Stimulated activated CD4-positive, alpha-beta T cell treated with anti-CD3 and anti-CD28 coated beads, TNF-alpha, amount 100 ng/mL, for 1 hour (primary cell): ENCODE data around the gene PDLIM5.
"Not testable (repeated sequence)": the region's sequence is repeated elsewhere in the genome, so short reads cannot be mapped to it uniquely, and the experiment has no call there.

Experiments used
- DNase-seq, 3 donors: peaks; one replicate each; pipeline ENCODE4 v3.0.0-alpha.2; 2020; ENCODE audit warnings: low read depth in 3 of 3, low spot score in 1 of 3

Gene PDLIM5

GRCh38 chr4:94639298-94639697 lies 187.6 kb downstream of the PDLIM5 start:
- DNase-seq: no peak

GRCh38 chr4:94640151-94640550 lies 188.4 kb downstream of the PDLIM5 start:
- no peak for DNase-seq

- no peak for DNase-seq
Measured at GRCh38 chr4:94641702-94642560, 190.2 kb downstream of the PDLIM5 start.

GRCh38 chr4:94642561-94642866 lies 190.8 kb downstream of the PDLIM5 start:
- no peak for DNase-seq

GRCh38 chr4:94648699-94649098 lies 197.0 kb downstream of the PDLIM5 start:
- no peak for DNase-seq

- no peak for DNase-seq
Measured at GRCh38 chr4:94649381-94650133, 197.8 kb downstream of the PDLIM5 start.

GRCh38 chr4:94650134-94650495 lies 198.4 kb downstream of the PDLIM5 start:
- no peak for DNase-seq

GRCh38 chr4:94650690-94651089 lies 198.9 kb downstream of the PDLIM5 start:
- no peak for DNase-seq

GRCh38 chr4:94653095-94653649 lies 201.4 kb downstream of the PDLIM5 start:
- DNase-seq: no peak

- no peak for DNase-seq
Measured at GRCh38 chr4:94653984-94654609, 202.4 kb downstream of the PDLIM5 start.

- DNase-seq: no peak
Measured at GRCh38 chr4:94654714-94655113, 203.0 kb downstream of the PDLIM5 start.

- DNase-seq: no peak
Measured at GRCh38 chr4:94660614-94661013, 208.9 kb downstream of the PDLIM5 start.

GRCh38 chr4:94665021-94665420 lies 213.3 kb downstream of the PDLIM5 start:
- not testable (repeated sequence) for DNase-seq

GRCh38 chr4:94665500-94666404 lies 214.0 kb downstream of the PDLIM5 start:
- no peak for DNase-seq

GRCh38 chr4:94668724-94669123 lies 217.0 kb downstream of the PDLIM5 start:
- no peak for DNase-seq

- DNase-seq: no peak
Measured at GRCh38 chr4:94669672-94670664, 218.2 kb downstream of the PDLIM5 start.

- no peak for DNase-seq
Measured at GRCh38 chr4:94671113-94671512, 219.4 kb downstream of the PDLIM5 start.

- no peak for DNase-seq
Measured at GRCh38 chr4:94673961-94674360, 222.2 kb downstream of the PDLIM5 start.

GRCh38 chr4:94676970-94677369 lies 225.2 kb downstream of the PDLIM5 start:
- no peak for DNase-seq

- no peak for DNase-seq
Measured at GRCh38 chr4:94678896-94679295, 227.2 kb downstream of the PDLIM5 start.
